Measurements from ENCODE around the gene C8G.

Gene C8G

GRCh38 chr9:136955202-136955942, 10.3 kb downstream of the C8G start:
- DNase-seq = no peak

- no peak for DNase-seq
Observed at GRCh38 chr9:136955943-136956335, 10.9 kb downstream of the C8G start.

- no peak for DNase-seq
Observed at GRCh38 chr9:136956604-136957003, 11.6 kb downstream of the C8G start.

GRCh38 chr9:136957461-136957860, 12.4 kb downstream of the C8G start:
- DNase-seq = no peak

GRCh38 chr9:136957901-136958300, 12.9 kb downstream of the C8G start:
- DNase-seq = no peak

- DNase-seq = no peak
Observed at GRCh38 chr9:136958473-136958872, 13.4 kb downstream of the C8G start.

- no peak for DNase-seq
Observed at GRCh38 chr9:136958898-136959850, 14.1 kb downstream of the C8G start.

- no peak for DNase-seq
Observed at GRCh38 chr9:136960212-136960937, 15.3 kb downstream of the C8G start.

- no peak for DNase-seq
Observed at GRCh38 chr9:136960938-136961275, 15.9 kb downstream of the C8G start.

GRCh38 chr9:136961279-136962065, 16.4 kb downstream of the C8G start:
- peak; percentile 46 for DNase-seq

GRCh38 chr9:136962163-136962562, 17.1 kb downstream of the C8G start:
- no peak for DNase-seq

- DNase-seq = no peak
Observed at GRCh38 chr9:136962701-136963248, 17.7 kb downstream of the C8G start.

GRCh38 chr9:136963341-136963740, 18.3 kb downstream of the C8G start:
- DNase-seq = no peak

- DNase-seq = no peak
Observed at GRCh38 chr9:136963751-136964150, 18.7 kb downstream of the C8G start.

- no peak for DNase-seq
Observed at GRCh38 chr9:136964171-136964689, 19.2 kb downstream of the C8G start.

GRCh38 chr9:136964833-136965422, 19.9 kb downstream of the C8G start:
- no peak for DNase-seq

GRCh38 chr9:136965771-136966484, 20.9 kb downstream of the C8G start:
- peak; percentile 69 for DNase-seq

- DNase-seq = no peak
Observed at GRCh38 chr9:136968333-136969127, 23.5 kb downstream of the C8G start.

- DNase-seq = no peak
Observed at GRCh38 chr9:136969150-136969549, 24.1 kb downstream of the C8G start.

GRCh38 chr9:136969774-136970173, 24.7 kb downstream of the C8G start:
- no peak for DNase-seq
